HUES48 (cell line): Measurements from ENCODE around the gene GPR17.

Experiments
- H3K27ac ChIP-seq: one replicate; pipeline ENCODE4 v1.7.0; 2013; ENCODE audit warnings: low read depth, low read length, inconsistent platforms
- H3K27me3 ChIP-seq: 2 replicates; pipeline ENCODE4 v1.6.1; 2013; ENCODE audit warnings: mild to moderate bottlenecking, low read length; ENCODE audit not compliant: control insufficient read depth, insufficient read depth
- H3K36me3 ChIP-seq: 2 replicates; pipeline ENCODE4 v1.6.1; 2013; ENCODE audit warnings: low read length; ENCODE audit not compliant: control insufficient read depth, insufficient read depth
- H3K4me1 ChIP-seq: 2 replicates; pipeline ENCODE4 v1.6.1; 2013; ENCODE audit warnings: mild to moderate bottlenecking, low read length; ENCODE audit not compliant: control insufficient read depth, insufficient read depth
- H3K4me3 ChIP-seq: 2 replicates; pipeline ENCODE4 v1.5.1; 2013; ENCODE audit warnings: mild to moderate bottlenecking, low read depth, low read length
- H3K9ac ChIP-seq: 2 replicates; pipeline ENCODE4 v1.6.1; 2013; ENCODE audit warnings: mild to moderate bottlenecking, low read depth, low read length, moderate library complexity
- H3K9me3 ChIP-seq: 2 replicates; pipeline ENCODE4 v1.6.1; 2013; ENCODE audit warnings: low read length; ENCODE audit not compliant: control insufficient read depth, insufficient read depth

The GPR17 gene

GRCh38 chr2:127626175-127626574 lies 19.8 kb upstream of the GPR17 start:
- no peak overlapping the region for H3K9ac ChIP-seq
- H3K27me3 ChIP-seq, result no peaks in the 10 kb centered on the region

DNA sequence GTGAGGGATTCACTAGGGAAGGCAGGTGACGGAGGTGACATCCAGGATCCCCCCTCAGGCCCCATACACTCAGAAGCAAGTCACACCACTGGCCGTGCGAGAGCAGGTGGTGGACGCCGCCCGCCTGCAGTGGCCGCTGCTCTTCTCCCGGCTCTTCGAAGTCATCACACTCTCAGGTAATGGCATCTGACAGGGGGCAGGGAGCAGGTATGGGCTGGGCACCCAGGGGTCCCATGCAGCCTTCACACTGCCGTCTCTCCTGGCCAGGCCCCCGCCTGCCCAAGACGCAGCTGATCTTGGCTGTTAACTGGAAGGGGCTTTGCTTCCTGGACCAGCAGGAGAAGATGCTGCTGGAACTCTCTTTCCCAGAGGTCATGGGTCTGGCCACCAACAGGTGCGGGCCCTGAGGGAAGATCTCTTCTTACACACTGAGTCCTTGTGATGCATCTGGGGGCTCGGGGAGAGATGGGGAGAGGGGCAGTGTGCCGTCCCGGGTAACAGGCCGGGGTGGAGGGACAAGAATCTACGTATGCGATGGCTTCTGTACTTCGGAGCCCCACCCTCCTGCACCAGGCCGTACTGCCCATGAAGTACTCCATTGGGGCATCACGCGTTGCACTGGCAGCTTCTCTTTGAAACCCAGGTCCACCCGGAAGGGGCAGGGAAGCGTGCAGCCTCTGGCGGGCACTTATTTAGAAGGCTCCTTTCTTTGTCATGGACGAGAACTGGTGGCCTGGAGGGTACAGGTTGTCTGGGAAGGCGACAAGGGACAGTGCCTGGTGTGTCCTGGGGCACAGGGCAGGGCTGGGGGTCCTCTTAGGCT lies 18.8 kb upstream of the GPR17 start:
- no peak overlapping the region for H3K9ac ChIP-seq
- no peaks in the 10 kb centered on the region for H3K27me3 ChIP-seq
- no peak overlapping the region for H3K4me3 ChIP-seq
- no peaks in the 10 kb centered on the region for H3K4me1 ChIP-seq
- no peak overlapping the region for H3K27ac ChIP-seq
- no peaks in the 10 kb centered on the region for H3K36me3 ChIP-seq
- H3K9me3 ChIP-seq, result no peaks in the 10 kb centered on the region

More at GRCh38 chr2:127626175-127626574, 19.8 kb upstream of the GPR17 start:
- H3K9me3 ChIP-seq, result no peaks in the 10 kb centered on the region
- H3K36me3 ChIP-seq, result no peaks in the 10 kb centered on the region
- no peaks in the 10 kb centered on the region for H3K4me1 ChIP-seq
- no peak overlapping the region for H3K27ac ChIP-seq
- no peak overlapping the region for H3K4me3 ChIP-seq

DNA sequence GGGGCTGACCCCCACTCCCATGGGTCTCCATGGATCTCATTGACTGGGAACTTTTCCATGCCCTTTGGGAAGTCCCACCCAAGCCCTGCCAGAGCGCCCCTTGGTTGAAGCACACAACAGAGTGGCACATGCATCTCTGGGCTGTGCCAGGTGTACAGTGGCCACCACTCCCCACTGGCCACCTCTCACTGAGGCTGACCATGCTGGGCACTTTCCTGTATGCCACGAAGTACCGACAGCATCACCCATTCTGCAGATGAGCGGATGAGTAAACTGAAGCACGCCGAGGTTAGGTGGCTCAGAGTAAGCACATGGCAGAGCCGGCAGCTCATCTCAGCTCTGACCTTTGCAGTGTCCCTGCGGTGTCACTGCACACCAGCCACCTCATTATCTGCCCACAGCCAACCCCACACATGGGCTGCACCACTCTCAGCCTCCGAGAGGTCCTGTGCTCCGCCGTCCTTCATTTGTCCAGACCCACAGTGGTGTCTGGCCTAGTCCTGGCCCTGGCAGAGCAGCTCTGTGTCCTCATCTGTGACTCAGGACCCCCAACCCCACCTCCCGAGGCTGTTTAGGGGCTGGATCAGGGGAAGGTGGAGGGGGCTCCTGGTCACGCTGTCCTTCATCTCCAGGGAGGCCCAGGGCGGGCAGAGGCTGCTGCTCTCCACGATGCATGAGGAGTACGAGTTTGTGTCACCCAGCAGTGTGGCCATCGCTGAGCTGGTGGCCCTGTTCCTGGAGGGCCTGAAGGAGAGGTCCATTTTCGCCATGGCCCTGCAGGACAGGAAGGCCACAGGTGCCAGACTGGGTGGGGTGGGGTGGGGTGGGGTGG lies 18.0 kb upstream of the GPR17 start:
- no peaks in the 10 kb centered on the region for H3K4me1 ChIP-seq
- no peaks in the 10 kb centered on the region for H3K27me3 ChIP-seq
- no peaks in the 10 kb centered on the region for H3K36me3 ChIP-seq
- no peak overlapping the region for H3K9ac ChIP-seq
- H3K9me3 ChIP-seq, result no peaks in the 10 kb centered on the region
- H3K4me3 ChIP-seq, result no peak overlapping the region
- H3K27ac ChIP-seq, result no peak overlapping the region

DNA sequence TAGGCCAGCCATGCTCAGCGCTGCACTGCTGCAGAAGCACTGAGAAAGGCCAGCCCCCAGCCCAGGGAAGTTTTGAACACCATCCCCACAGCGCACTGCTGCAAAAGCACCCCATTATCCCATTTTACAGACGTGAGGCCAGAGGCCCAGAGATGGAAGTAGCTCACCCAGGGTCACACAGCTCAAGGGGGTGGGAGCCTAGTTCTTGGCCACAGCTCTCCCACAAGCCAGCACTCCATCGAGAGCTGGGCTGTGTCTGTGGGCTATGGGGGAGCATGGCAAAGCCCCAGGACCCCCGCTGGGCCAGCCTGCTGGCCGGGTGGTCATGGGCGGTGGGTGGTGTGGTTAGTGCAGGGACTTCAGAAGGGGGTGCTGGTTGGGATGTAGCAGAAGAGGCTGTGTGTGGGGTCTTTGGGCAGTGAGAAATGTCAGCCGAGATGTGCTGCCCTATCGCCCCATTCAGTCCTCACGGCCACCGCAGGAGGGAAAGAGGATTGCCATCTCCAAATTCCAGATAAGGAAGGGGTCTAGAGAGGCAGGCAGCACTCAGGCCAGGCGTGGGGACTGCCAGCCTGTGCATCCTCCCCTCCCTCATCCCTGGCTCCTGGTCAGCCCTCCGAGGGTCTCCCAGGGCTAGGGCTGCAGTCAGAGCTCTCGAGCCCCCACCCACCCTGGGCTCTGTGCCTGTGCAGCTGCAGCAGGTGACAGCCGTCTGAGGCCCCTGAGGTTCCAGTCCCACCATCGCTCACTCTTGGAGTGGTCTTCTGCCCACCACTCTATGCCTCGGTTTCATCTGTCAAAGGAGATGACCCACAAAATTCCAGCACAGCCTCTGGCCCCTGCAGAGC lies 17.0 kb upstream of the GPR17 start:
- Histone ChIP-seq H3K36me3 (no peaks in the 10 kb centered on the region), H3K4me3 (no peak overlapping the region), H3K4me1 (no peaks in the 10 kb centered on the region), H3K27ac (no peak overlapping the region), H3K27me3 (no peaks in the 10 kb centered on the region), H3K9me3 (no peaks in the 10 kb centered on the region), H3K9ac (no peak overlapping the region)

DNA sequence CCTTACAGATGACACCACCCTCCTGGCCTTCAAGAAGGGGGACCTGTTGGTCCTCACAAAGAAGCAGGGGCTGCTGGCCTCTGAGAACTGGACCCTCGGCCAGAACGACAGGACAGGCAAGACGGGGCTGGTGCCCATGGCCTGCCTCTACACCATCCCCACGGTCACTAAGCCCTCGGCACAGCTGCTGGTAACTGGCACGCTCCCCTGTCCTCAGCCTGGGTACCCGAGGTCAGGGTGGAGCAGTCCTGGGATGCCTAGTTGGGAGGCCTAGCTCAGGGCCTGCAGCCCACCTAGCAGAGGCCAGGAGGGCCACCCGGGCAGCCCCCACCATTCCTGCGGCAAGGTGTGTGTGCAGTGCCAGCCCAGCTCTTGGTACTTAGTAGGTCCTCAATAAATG lies 16.3 kb upstream of the GPR17 start:
- H3K4me1 ChIP-seq, result no peaks in the 10 kb centered on the region
- H3K9ac ChIP-seq, result no peak overlapping the region
- H3K4me3 ChIP-seq, result no peak overlapping the region
- no peaks in the 10 kb centered on the region for H3K27me3 ChIP-seq
- no peak overlapping the region for H3K27ac ChIP-seq
- H3K9me3 ChIP-seq, result no peaks in the 10 kb centered on the region
- no peaks in the 10 kb centered on the region for H3K36me3 ChIP-seq

GRCh38 chr2:127630096-127630863 lies 15.7 kb upstream of the GPR17 start:
- Histone ChIP-seq H3K4me1 (no peaks in the 10 kb centered on the region), H3K9ac (no peak overlapping the region), H3K4me3 (no peak overlapping the region), H3K27me3 (no peaks in the 10 kb centered on the region), H3K36me3 (no peaks in the 10 kb centered on the region), H3K27ac (no peak overlapping the region), H3K9me3 (no peaks in the 10 kb centered on the region)

DNA sequence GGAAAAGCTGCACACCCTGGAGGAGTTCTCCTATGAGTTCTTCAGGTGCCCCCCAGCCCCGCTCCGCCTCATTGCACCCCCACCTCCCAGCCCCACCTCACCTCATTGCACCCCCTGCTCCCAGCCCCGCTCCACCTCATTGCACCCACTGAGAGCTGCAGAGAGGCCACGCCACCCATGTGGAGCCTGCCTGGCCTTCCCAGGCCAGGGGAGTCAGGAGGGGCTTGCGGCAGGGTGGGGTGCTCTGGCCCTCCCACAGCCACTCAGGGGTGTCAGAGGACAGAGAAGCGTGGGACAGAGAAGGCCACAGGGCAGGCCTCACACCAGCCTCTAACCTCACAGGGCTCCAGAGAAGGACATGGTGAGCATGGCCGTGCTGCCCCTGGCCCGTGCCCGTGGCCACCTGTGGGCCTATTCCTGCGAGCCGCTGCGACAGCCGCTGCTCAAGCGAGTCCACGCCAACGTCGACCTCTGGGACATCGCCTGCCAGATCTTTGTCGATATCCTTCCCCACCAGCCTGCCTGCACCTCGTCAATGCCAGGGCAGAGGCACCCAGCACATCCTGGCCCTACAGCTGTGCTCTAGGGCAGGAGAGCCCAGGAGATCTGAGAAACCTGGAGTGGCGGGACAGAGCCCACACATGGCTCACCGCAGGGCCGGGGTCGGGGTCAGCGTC lies 15.0 kb upstream of the GPR17 start:
- H3K9me3 ChIP-seq, result no peaks in the 10 kb centered on the region
- no peak overlapping the region for H3K27ac ChIP-seq
- H3K4me1 ChIP-seq, result no peaks in the 10 kb centered on the region
- no peaks in the 10 kb centered on the region for H3K27me3 ChIP-seq
- H3K36me3 ChIP-seq, result no peaks in the 10 kb centered on the region
- no peak overlapping the region for H3K9ac ChIP-seq
- H3K4me3 ChIP-seq, result no peak overlapping the region

- H3K9ac ChIP-seq, result no peak overlapping the region
- H3K4me3 ChIP-seq, result no peak overlapping the region
- no peaks in the 10 kb centered on the region for H3K36me3 ChIP-seq
- no peaks in the 10 kb centered on the region for H3K4me1 ChIP-seq
- H3K9me3 ChIP-seq, result no peaks in the 10 kb centered on the region
- H3K27ac ChIP-seq, result no peak overlapping the region
- H3K27me3 ChIP-seq, result no peaks in the 10 kb centered on the region
Observed at GRCh38 chr2:127631541-127631996, 14.4 kb upstream of the GPR17 start.

- Histone ChIP-seq H3K9ac (no peak overlapping the region), H3K9me3 (no peaks in the 10 kb centered on the region), H3K36me3 (no peaks in the 10 kb centered on the region), H3K27me3 (no peaks in the 10 kb centered on the region), H3K4me1 (peaks cover 2% of the 10 kb centered on the region; the same call in 1 of the 2 replicates), H3K27ac (no peak overlapping the region), H3K4me3 (no peak overlapping the region)
Observed at GRCh38 chr2:127631997-127632581, 13.9 kb upstream of the GPR17 start.
